HL-60 (cell line): ENCODE data around the gene ARHGEF37.

ENCODE experiments used
- DNase-seq, 2 experiments: peaks; one replicate each; pipeline ENCODE4 v3.0.0-alpha.2; 2010 to 2020; ENCODE audit warnings: low read depth in 1 of 2, low spot score in 1 of 2
- H3K27ac ChIP-seq: fragments of 250-450 bp; sonication (Bioruptor Pico); replicated peaks from 2 replicates; pipeline ENCODE4 v1.5.1; 2020; ENCODE audit warnings: mild to moderate bottlenecking, moderate library complexity
- H3K27me3 ChIP-seq: fragments of 250-450 bp; sonication (Bioruptor Pico); 2 replicates; pipeline ENCODE4 v1.5.1; 2021; ENCODE audit warnings: mild to moderate bottlenecking, moderate library complexity; ENCODE audit not compliant: insufficient read depth, poor library complexity, severe bottlenecking
- H3K4me3 ChIP-seq: replicated peaks from 2 replicates; pipeline ENCODE4 v1.5.1; 2011; ENCODE audit warnings: mild to moderate bottlenecking, control low read depth, low read length; ENCODE audit not compliant: insufficient read depth
- GABPA ChIP-seq: IDR thresholded peaks from 2 replicates; pipeline ENCODE4 v1.6.1; 2012; ENCODE audit warnings: low read depth
- POLR2AphosphoS5 ChIP-seq: IDR thresholded peaks from 2 replicates; pipeline ENCODE4 v1.6.1; 2012; ENCODE audit warnings: low read depth
- SPI1 ChIP-seq: IDR thresholded peaks from 2 replicates; pipeline ENCODE4 v1.6.1; 2012; ENCODE audit warnings: low read depth, mild to moderate bottlenecking, borderline replicate concordance
- TF ChIP-seq, protein P1 (sequence below): IDR thresholded peaks from 2 replicates; pipeline ENCODE4 v1.6.1; 2012; ENCODE audit warnings: low read depth; ENCODE audit not compliant: insufficient replicate concordance
- TF ChIP-seq, protein P2 (sequence below): IDR thresholded peaks from one replicate; pipeline ENCODE4 v1.5.1; 2011; ENCODE audit warnings: low read length, control low read depth, inconsistent platforms; ENCODE audit not compliant: insufficient read depth

ARHGEF37 gene

DNA sequence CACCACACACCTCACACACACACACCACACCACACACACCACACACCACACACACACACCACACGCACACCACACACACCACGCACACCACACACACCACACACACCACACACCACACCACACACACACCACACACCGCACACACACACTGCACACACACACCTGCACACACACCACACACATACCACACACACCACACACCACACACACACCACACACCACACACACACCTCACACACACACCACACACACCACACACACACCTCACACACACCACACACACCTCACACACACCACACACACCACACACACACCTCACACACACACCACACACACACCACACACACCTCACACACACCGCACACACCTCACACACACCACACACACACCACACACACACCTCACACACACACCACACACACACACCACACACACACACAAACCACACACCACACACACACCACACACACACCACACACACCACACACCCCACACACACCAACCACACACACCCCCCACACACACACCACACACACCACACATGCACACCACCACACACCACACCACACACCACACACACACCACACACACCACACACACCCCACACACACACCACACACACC is 73.7 kb downstream of the ARHGEF37 start:
- no peak overlapping the region for H3K4me3 ChIP-seq

DNA sequence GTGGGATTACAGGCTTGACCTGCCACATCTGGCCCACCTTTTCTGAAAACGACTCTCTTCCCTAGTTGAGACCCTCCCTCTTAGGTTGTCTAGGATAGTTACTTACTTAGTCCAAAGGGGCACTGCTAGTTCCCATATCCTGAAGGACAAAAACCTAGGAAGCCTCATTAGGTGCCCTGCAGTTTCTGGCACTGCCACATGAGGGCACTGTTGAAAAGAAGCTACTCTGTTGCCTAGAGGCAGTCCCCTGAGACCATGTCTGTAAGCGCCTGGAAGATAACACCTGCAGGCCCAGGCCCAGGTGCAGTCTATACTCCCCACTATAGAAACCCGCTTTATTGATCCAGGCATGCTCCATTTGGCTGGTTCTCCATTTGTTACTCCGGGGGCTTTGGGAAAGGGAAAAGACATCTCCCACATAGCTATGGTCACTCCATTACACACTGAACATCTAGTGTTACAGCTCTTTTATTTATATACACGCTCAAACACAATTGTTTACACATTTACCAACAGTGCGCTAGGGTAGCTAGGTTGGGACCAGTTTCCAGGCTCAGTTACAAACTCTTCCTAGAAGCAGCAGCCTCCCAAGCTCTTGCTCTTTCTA is 75.4 kb downstream of the ARHGEF37 start:
- peak in 1 of 2 experiments; percentile 52 for DNase-seq
- H3K27me3 ChIP-seq, result no peaks in the 10 kb centered on the region
- TF ChIP-seq, protein P1, sequence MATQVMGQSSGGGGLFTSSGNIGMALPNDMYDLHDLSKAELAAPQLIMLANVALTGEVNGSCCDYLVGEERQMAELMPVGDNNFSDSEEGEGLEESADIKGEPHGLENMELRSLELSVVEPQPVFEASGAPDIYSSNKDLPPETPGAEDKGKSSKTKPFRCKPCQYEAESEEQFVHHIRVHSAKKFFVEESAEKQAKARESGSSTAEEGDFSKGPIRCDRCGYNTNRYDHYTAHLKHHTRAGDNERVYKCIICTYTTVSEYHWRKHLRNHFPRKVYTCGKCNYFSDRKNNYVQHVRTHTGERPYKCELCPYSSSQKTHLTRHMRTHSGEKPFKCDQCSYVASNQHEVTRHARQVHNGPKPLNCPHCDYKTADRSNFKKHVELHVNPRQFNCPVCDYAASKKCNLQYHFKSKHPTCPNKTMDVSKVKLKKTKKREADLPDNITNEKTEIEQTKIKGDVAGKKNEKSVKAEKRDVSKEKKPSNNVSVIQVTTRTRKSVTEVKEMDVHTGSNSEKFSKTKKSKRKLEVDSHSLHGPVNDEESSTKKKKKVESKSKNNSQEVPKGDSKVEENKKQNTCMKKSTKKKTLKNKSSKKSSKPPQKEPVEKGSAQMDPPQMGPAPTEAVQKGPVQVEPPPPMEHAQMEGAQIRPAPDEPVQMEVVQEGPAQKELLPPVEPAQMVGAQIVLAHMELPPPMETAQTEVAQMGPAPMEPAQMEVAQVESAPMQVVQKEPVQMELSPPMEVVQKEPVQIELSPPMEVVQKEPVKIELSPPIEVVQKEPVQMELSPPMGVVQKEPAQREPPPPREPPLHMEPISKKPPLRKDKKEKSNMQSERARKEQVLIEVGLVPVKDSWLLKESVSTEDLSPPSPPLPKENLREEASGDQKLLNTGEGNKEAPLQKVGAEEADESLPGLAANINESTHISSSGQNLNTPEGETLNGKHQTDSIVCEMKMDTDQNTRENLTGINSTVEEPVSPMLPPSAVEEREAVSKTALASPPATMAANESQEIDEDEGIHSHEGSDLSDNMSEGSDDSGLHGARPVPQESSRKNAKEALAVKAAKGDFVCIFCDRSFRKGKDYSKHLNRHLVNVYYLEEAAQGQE, result no peak
- TF ChIP-seq GABPA (no peak), POLR2AphosphoS5 (no peak), SPI1 (no peak)
- TF ChIP-seq, protein P2, sequence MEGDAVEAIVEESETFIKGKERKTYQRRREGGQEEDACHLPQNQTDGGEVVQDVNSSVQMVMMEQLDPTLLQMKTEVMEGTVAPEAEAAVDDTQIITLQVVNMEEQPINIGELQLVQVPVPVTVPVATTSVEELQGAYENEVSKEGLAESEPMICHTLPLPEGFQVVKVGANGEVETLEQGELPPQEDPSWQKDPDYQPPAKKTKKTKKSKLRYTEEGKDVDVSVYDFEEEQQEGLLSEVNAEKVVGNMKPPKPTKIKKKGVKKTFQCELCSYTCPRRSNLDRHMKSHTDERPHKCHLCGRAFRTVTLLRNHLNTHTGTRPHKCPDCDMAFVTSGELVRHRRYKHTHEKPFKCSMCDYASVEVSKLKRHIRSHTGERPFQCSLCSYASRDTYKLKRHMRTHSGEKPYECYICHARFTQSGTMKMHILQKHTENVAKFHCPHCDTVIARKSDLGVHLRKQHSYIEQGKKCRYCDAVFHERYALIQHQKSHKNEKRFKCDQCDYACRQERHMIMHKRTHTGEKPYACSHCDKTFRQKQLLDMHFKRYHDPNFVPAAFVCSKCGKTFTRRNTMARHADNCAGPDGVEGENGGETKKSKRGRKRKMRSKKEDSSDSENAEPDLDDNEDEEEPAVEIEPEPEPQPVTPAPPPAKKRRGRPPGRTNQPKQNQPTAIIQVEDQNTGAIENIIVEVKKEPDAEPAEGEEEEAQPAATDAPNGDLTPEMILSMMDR, result peak; percentile 80

More for the DNA sequence above, 73.7 kb downstream of the ARHGEF37 start:
- no peak for DNase-seq
- Histone ChIP-seq H3K27ac (no peak overlapping the region), H3K27me3 (no peaks in the 10 kb centered on the region)
- TF ChIP-seq GABPA, result no peak
- TF ChIP-seq, protein P2, result no peak
- TF ChIP-seq POLR2AphosphoS5, result no peak
- TF ChIP-seq SPI1, result no peak
- TF ChIP-seq, protein P1, result no peak

DNA sequence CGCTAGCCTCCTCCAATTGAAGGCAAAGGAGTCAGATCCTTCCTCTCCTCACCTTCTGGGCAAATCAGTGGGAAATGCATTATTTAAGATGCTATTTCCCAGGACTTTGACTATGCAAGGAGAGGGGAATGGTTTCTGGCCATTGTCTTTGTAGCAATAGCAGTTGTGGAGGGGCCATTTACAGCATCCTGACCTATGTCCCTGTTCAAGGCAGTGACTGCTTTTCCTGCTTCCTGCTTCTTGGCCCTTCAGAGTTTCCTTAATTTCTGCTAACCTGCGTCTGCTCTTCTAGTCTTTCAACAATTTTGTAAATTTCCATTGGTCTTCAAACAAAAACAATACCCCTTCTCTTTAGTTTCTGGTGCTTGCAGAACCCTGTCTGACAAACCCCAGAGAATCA is 76.0 kb downstream of the ARHGEF37 start:
- no peaks in the 10 kb centered on the region for H3K27me3 ChIP-seq
- TF ChIP-seq POLR2AphosphoS5 (no peak), SPI1 (no peak), GABPA (no peak)
- TF ChIP-seq, protein P2, result no peak
- TF ChIP-seq, protein P1, result no peak
- no peak for DNase-seq
- H3K27ac ChIP-seq, result no peak overlapping the region
- no peak overlapping the region for H3K4me3 ChIP-seq

More for the DNA sequence above, 75.4 kb downstream of the ARHGEF37 start:
- Histone ChIP-seq H3K27ac (no peak overlapping the region), H3K4me3 (no peak overlapping the region)
